ENCODE measurements around the gene TMEM219. TPM values are rescaled to one million over a fixed set of nuclear protein-coding genes. Genes with fewer than 3 reads are reported as not detected.
"Not testable (repeated sequence)": the region's sequence is repeated elsewhere in the genome, so short reads cannot be mapped to it uniquely, and the experiment has no call there.

The TMEM219 gene
- total and polyA plus RNA-seq, 12 donors = 53.0 to 105 (median 69.3) TPM

DNA sequence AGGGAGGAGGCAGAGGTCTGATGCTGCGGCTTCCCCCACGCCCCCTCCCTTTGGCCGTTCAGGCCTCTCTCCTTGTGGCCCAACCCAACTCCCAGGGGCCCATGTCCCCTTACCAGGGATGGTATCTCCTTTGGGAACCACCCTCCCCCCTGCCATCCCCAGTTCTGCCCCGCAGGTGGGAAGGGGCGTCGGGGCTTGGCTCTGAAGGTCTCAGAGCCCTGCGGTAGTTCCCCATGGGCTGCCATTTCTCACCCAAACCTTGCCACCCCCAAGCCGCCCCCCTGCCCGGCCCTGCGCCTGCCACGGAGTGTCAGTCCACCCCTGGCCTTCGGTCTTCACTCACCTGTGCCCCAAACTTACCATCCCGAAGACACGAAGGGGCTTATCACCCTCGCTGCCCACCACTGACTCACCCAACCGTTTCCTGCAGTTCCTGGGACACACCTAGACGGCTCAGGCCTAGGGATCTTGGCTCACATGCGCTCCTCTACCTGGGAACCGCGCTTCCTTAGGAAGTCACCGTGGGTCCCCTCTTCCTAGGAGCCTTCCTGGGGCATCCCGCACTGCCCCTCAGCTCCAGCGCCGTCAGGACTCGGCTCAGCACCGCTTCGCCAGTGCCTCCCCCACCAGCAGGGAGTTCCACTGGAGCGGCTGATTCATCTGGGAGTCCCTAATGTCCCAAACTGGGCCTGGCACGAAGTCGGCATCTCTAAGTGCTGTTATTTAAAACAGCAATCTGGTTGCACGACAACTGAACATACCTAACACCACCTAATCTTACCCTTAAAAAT is 50.0 kb downstream of the TMEM219 start:
- no peak for ATAC-seq
- H3K9me3 ChIP-seq = no peaks in the 10 kb centered on the region
- WGBS, 2 donors = 9 to 16% methylated on average over 31 of the region's 31 CpGs
- peaks cover 3 to 24% (median 18%) of the 10 kb centered on the region in 9 donors for H3K4me1 ChIP-seq
- H3K27me3 ChIP-seq = peaks cover 19 to 52% (median 46%) of the 10 kb centered on the region in 7 donors
- no peak for TF ChIP-seq CTCF (IDR thresholded peaks at IDR 0.05)
- H3K27ac ChIP-seq = no peak overlapping the region
- intact Hi-C loops (cut with DNase I) = loop anchor here in 2 of 10 donors (10.0 kb wide), 2 partner anchors 77 to 317 kb away; no protein-coding TSS in a partner anchor
- H3K36me3 ChIP-seq = no peaks in the 10 kb centered on the region
- H3K4me3 ChIP-seq = peak overlapping the region in 2 of 10 donors; percentile 37 to 43
- DNase-seq = no peak

DNA sequence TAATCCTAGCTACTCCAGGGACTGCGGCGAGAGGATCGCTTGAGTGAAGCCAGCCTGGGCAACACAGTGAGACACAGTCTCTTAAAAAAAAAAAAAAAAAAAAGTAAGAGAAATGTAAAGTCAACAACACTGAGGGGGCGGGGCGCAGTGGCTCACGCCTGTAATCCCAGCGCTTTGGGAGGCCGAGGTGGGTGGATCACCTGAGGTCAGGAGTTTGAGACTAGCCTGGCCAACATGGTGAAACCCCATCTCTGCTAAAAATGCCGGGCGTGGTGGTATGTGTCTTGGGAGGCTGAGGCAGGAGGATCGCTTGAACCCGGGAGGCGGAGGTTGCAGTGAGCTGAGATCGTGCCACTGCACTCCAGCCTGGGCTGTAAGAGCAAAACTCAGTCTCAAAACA is 50.7 kb downstream of the TMEM219 start:
- not testable (repeated sequence) for DNase-seq, ATAC-seq, H3K36me3 ChIP-seq, H3K9me3 ChIP-seq, H3K27ac ChIP-seq, H3K4me3 ChIP-seq
- intact Hi-C loops (cut with DNase I) = loop anchor here in 2 of 10 donors (10.0 kb wide), 2 partner anchors 78 to 318 kb away; no protein-coding TSS in a partner anchor
- WGBS, 2 donors = 80% methylated on average over 14 of the region's 14 CpGs
- Histone ChIP-seq H3K4me1 (peaks cover 3 to 24% (median 18%) of the 10 kb centered on the region in 9 donors), H3K27me3 (peaks cover 19 to 52% (median 46%) of the 10 kb centered on the region in 7 donors)

DNA sequence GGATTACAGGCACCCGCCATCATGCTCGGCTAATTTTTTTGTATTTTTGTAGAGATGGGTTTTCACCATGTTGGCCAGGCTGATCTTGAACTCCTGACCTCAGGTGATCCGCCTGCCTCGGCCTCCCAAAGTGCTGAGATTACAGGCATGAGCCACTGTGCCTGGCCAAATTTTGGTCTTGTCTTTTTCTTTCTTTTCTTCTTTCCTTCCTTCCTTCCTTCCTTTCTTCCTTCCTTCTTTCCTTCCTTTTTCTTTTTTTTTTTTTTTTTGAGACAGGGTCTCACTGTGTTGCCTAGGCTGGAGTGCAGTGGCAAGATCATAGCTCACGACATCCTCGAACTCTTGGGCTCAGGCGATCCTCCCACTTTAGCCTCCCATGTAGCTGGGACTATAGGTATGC is 53.6 kb downstream of the TMEM219 start:
- 85 to 87% methylated on average over 7 of the region's 7 CpGs for WGBS, 2 donors
- intact Hi-C loops (cut with DNase I) = loop anchor here in 2 of 10 donors (10.0 kb wide), 2 partner anchors 81 to 321 kb away; no protein-coding TSS in a partner anchor
- Histone ChIP-seq H3K4me1 (peaks cover 3 to 18% (median 14%) of the 10 kb centered on the region in 9 donors), H3K27me3 (peaks cover 6 to 26% (median 23%) of the 10 kb centered on the region in 7 donors)
- ATAC-seq, H3K36me3 ChIP-seq, DNase-seq, H3K27ac ChIP-seq, H3K4me3 ChIP-seq, H3K9me3 ChIP-seq: not testable (repeated sequence)

GRCh38 chr16:30016555-30017276 is 54.8 kb downstream of the TMEM219 start:
- no peak for DNase-seq
- WGBS, 2 donors = 73 to 74% methylated on average over 8 of the region's 8 CpGs
- ATAC-seq = no peak
- Histone ChIP-seq H3K9me3 (no peaks in the 10 kb centered on the region), H3K27me3 (peaks cover 0 to 13% (median 10%) of the 10 kb centered on the region in 7 donors), H3K27ac (no peak overlapping the region), H3K36me3 (no peaks in the 10 kb centered on the region), H3K4me1 (peaks cover 0 to 16% (median 8%) of the 10 kb centered on the region in 9 donors), H3K4me3 (no peak overlapping the region)
- intact Hi-C loops (cut with DNase I) = loop anchor here in 2 of 10 donors (10.0 kb wide), 2 partner anchors 82 to 322 kb away; no protein-coding TSS in a partner anchor
- no peak for TF ChIP-seq CTCF (IDR thresholded peaks at IDR 0.05)

DNA sequence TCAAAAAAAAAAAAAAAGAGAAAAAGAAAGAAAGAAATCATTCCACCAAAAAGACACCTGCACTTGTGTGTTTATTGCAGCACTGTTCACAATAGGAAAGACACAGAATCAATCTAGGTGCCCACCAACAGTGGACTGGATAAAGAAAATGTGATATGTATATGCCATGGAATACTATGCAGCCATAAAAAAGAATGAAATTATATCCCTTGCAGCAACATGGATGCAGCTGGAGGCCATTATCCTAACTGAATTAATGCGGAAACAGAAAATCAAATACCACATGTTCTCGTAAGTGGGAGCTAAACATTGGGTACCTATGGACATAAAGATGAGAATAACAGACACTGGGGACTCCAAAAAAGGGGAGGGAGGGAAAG is 55.4 kb downstream of the TMEM219 start:
- intact Hi-C loops (cut with DNase I) = loop anchor here in 2 of 10 donors (10.0 kb wide), 2 partner anchors 82 to 322 kb away; no protein-coding TSS in a partner anchor
- Histone ChIP-seq H3K36me3 (no peaks in the 10 kb centered on the region), H3K27ac (no peak overlapping the region), H3K4me1 (peaks cover 0 to 12% (median 9%) of the 10 kb centered on the region in 9 donors), H3K9me3 (no peaks in the 10 kb centered on the region), H3K4me3 (no peak overlapping the region), H3K27me3 (peaks cover 0 to 8% (median 5%) of the 10 kb centered on the region in 7 donors)
- TF ChIP-seq CTCF (IDR thresholded peaks at IDR 0.05) = no peak
- DNase-seq (no peak), ATAC-seq (no peak)
- WGBS, 2 donors = 93 to 98% methylated on average over 2 of the region's 2 CpGs

DNA sequence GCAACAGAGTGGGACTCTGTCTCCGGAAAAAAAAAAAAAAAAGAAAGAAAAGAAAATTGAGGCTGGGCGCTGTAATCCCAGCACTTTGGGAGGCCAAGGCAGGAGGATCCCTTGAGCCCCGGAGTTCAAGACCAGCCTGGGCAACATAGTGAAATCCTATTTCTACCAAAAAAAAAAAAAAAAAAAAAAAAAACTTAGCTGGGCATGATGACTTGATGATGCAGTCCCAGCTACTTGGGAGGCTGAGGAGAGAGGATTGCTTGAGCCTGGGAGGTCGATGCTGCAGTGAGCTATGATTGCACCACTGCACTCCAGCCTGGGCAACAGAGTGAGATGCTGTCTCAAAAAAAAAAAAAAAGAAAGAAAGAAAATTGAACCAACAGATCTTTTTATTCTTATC is 56.1 kb downstream of the TMEM219 start:
- H3K36me3 ChIP-seq, DNase-seq, H3K27me3 ChIP-seq, H3K9me3 ChIP-seq, H3K4me3 ChIP-seq, H3K27ac ChIP-seq, ATAC-seq: not testable (repeated sequence)
- H3K4me1 ChIP-seq = peaks cover 0 to 12% (median 9%) of the 10 kb centered on the region in 9 donors
- intact Hi-C loops (cut with DNase I) = loop anchor here in 2 of 10 donors (10.0 kb wide), 2 partner anchors 83 to 323 kb away; no protein-coding TSS in a partner anchor
- WGBS, 2 donors = 90 to 91% methylated on average over 4 of the region's 4 CpGs
